ENCODE measurements around the gene THADA.

THADA gene

DNA sequence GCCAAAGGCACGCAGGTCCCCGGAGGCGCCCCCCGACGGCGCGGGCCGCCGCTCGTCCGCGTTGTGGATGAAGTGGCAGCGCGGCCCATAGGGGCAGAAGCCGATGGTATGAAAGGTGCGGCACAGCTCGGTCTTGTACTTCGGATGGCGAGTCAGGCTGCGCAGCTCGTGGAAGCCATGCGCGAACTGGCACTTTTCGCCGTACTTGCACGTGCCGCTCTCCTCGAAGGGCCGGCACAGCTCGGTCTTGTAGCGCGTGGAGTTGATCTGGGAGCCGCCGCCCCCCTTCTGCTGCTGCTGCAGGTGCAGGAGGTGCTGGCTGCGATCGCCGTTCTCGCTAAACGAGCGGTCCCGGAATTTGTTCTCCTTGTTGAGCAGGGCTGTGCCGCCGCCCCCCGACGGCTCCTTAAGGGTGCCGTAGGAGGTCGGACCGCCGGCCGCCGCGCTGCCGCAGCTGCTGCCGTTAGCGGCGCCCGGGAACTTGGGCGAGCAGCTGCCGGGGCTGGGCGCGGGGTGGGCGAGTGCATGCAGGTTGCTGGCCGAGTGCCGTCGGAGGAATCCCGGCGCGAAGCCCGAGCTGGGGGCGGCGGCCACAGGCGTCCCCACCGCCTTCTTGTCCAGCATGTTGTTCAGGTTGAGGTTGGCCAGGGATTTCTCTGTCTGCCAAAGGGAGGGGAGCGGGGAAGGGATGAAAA lies 370.6 kb downstream of the THADA start:
- peak overlapping the region; percentile 99 for H3K27ac ChIP-seq (replicated peaks)
- DNase-seq (ENCODE audit: low read depth in 1 of 2, low spot score in 1 of 2): peak in 1 of 2 experiments; percentile 86
- TF ChIP-seq GABPA (IDR thresholded peaks at IDR 0.05; ENCODE audit: low read depth) (no peak; the same call in 1 of the 2 replicates), SPI1 (IDR thresholded peaks at IDR 0.05; ENCODE audit: borderline replicate concordance, low read depth) (no peak), POLR2AphosphoS5 (IDR thresholded peaks at IDR 0.05; ENCODE audit: low read depth) (peak; percentile 91)
- TF ChIP-seq, protein P1, sequence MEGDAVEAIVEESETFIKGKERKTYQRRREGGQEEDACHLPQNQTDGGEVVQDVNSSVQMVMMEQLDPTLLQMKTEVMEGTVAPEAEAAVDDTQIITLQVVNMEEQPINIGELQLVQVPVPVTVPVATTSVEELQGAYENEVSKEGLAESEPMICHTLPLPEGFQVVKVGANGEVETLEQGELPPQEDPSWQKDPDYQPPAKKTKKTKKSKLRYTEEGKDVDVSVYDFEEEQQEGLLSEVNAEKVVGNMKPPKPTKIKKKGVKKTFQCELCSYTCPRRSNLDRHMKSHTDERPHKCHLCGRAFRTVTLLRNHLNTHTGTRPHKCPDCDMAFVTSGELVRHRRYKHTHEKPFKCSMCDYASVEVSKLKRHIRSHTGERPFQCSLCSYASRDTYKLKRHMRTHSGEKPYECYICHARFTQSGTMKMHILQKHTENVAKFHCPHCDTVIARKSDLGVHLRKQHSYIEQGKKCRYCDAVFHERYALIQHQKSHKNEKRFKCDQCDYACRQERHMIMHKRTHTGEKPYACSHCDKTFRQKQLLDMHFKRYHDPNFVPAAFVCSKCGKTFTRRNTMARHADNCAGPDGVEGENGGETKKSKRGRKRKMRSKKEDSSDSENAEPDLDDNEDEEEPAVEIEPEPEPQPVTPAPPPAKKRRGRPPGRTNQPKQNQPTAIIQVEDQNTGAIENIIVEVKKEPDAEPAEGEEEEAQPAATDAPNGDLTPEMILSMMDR (IDR thresholded peaks at IDR 0.05; ENCODE audit: insufficient read depth, low read length): no peak
- TF ChIP-seq, protein P2, sequence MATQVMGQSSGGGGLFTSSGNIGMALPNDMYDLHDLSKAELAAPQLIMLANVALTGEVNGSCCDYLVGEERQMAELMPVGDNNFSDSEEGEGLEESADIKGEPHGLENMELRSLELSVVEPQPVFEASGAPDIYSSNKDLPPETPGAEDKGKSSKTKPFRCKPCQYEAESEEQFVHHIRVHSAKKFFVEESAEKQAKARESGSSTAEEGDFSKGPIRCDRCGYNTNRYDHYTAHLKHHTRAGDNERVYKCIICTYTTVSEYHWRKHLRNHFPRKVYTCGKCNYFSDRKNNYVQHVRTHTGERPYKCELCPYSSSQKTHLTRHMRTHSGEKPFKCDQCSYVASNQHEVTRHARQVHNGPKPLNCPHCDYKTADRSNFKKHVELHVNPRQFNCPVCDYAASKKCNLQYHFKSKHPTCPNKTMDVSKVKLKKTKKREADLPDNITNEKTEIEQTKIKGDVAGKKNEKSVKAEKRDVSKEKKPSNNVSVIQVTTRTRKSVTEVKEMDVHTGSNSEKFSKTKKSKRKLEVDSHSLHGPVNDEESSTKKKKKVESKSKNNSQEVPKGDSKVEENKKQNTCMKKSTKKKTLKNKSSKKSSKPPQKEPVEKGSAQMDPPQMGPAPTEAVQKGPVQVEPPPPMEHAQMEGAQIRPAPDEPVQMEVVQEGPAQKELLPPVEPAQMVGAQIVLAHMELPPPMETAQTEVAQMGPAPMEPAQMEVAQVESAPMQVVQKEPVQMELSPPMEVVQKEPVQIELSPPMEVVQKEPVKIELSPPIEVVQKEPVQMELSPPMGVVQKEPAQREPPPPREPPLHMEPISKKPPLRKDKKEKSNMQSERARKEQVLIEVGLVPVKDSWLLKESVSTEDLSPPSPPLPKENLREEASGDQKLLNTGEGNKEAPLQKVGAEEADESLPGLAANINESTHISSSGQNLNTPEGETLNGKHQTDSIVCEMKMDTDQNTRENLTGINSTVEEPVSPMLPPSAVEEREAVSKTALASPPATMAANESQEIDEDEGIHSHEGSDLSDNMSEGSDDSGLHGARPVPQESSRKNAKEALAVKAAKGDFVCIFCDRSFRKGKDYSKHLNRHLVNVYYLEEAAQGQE (IDR thresholded peaks at IDR 0.05; ENCODE audit: insufficient replicate concordance, low read depth): peak; percentile 18
- H3K27me3 ChIP-seq (ENCODE audit: insufficient read depth, poor library complexity, severe bottlenecking): no peaks in the 10 kb centered on the region
- H3K4me3 ChIP-seq (replicated peaks; ENCODE audit: insufficient read depth, low read length): peak overlapping the region; percentile 72

DNA sequence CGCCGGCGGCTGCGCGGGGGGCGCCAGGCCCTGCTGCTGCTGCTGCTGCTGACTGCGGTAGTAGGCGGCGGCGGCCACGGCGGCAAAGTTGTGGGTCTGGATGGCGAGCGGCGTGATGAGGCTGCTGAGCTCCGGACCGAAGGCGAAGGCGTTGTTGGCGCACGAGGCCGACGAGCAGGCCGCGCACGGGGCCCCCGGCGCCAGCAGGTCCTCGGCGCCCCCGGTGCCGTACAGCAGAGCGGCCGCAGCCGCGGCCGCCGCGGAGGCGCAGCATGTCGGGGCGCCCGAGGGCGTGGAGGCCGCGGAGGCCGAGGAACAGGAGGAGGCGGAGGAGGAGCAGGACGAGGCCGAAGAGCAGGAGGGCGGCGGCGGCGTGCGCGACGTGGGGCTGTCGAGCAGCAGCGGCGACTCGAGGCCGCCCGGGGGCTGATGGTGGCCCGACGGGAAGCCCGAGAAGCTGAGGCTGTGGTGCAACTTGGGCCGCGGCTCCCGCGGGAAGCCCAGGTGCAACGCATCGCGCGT lies 371.2 kb downstream of the THADA start:
- H3K4me3 ChIP-seq (replicated peaks; ENCODE audit: insufficient read depth, low read length): peak overlapping the region; percentile 72
- DNase-seq (ENCODE audit: low read depth in 1 of 2, low spot score in 1 of 2): peak in 1 of 2 experiments; percentile 55
- H3K27ac ChIP-seq (replicated peaks): peak overlapping the region; percentile 99
- H3K27me3 ChIP-seq (ENCODE audit: insufficient read depth, poor library complexity, severe bottlenecking): no peaks in the 10 kb centered on the region
- peak; percentile 19 for TF ChIP-seq POLR2AphosphoS5 (IDR thresholded peaks at IDR 0.05; ENCODE audit: low read depth)
- TF ChIP-seq, protein P1 (IDR thresholded peaks at IDR 0.05; ENCODE audit: insufficient read depth, low read length): no peak

DNA sequence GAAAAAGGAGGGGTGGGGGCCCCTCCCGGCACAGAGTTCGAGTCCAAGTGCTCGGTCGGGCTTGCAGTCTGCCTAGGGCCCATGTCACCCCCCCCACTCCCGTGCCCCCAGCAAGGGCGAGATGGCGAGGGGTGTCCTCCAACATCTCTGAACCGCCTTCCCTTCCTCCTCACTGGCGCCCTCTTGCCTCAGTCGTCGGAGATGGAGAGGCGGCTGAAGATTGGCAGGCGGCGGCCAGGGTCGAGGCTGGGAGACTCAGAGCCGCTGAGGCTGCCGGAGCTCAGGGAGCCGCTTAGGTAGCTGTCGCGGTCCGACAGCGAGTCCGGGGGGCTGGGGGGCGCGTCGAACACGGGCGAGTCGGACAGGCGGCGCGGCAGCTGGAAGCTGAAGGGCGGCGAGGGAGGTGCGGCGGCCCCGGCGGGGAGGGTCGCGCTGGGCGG lies 371.7 kb downstream of the THADA start:
- peak; percentile 65 to 67 for DNase-seq (ENCODE audit: low read depth in 1 of 2, low spot score in 1 of 2)
- Histone ChIP-seq H3K27me3 (ENCODE audit: insufficient read depth, poor library complexity, severe bottlenecking) (no peaks in the 10 kb centered on the region), H3K4me3 (replicated peaks; ENCODE audit: insufficient read depth, low read length) (peak overlapping the region; percentile 72), H3K27ac (replicated peaks) (peak overlapping the region; percentile 99)
- TF ChIP-seq POLR2AphosphoS5 (IDR thresholded peaks at IDR 0.05; ENCODE audit: low read depth): peak; percentile 94
- TF ChIP-seq GABPA (IDR thresholded peaks at IDR 0.05; ENCODE audit: low read depth): no peak

DNA sequence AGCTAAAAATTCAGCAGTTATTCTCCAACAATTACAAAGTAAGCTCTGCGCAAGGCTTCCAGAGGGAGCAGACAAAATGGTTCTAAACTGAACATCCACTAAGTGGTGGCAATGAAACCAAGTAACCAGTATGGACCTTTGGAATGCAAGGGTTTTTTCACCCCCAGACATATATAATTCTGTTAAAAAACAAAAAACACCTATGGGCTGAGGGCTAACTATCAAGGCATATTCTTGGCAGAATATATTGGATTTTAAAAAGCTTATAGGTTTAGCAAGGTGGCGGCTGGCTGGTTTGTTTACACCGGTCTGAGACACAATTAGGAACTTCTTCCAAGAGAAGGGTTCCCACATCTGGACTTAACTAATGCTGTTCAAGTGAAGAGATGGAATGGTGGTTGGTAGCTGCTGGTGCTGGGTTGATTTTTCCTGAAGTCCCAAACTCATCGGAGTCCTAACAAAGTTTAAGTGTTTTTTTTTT lies 372.3 kb downstream of the THADA start:
- H3K27me3 ChIP-seq (ENCODE audit: insufficient read depth, poor library complexity, severe bottlenecking): no peaks in the 10 kb centered on the region
- DNase-seq (ENCODE audit: low read depth in 1 of 2, low spot score in 1 of 2): no peak
- peak overlapping the region; percentile 72 for H3K4me3 ChIP-seq (replicated peaks; ENCODE audit: insufficient read depth, low read length)
- TF ChIP-seq GABPA (IDR thresholded peaks at IDR 0.05; ENCODE audit: low read depth) (no peak), POLR2AphosphoS5 (IDR thresholded peaks at IDR 0.05; ENCODE audit: low read depth) (0 out of 2 replicates have a peak, but pooled peaks have one; percentile 14), SPI1 (IDR thresholded peaks at IDR 0.05; ENCODE audit: borderline replicate concordance, low read depth) (no peak)
- TF ChIP-seq, protein P1 (IDR thresholded peaks at IDR 0.05; ENCODE audit: insufficient read depth, low read length): no peak
- TF ChIP-seq, protein P2 (IDR thresholded peaks at IDR 0.05; ENCODE audit: insufficient replicate concordance, low read depth): no peak
- peak overlapping the region; percentile 99 for H3K27ac ChIP-seq (replicated peaks)

Data from HL-60 (cell line).